Prostate gland (tissue), 2 donors: ENCODE measurements around the gene TLX1. TPM values are rescaled to one million over a fixed set of nuclear protein-coding genes. Genes with fewer than 3 reads are reported as not detected.

Experiments
- DNase-seq: peaks from one replicate; pipeline ENCODE4 v3.0.0-alpha.2; 2019; ENCODE audit warnings: low spot score
- H3K27ac ChIP-seq, 2 donors: fragments of 200-600 bp; sonication (generic); 2 replicates each; pipeline ENCODE4 v1.5.1; 2017 to 2019
- H3K27me3 ChIP-seq: fragments of 200-600 bp; sonication (generic); replicated peaks from 2 replicates; pipeline ENCODE4 v1.5.1; 2019; ENCODE audit not compliant: insufficient read depth
- H3K36me3 ChIP-seq, 2 donors: fragments of 200-600 bp; sonication (generic); 1 replicate in 1 of 2; 2 replicates in 1 of 2; pipeline versions ENCODE4 v1.5.1 to v1.8.1; 2017 to 2019
- H3K4me1 ChIP-seq: fragments of 200-600 bp; sonication (generic); replicated peaks from 2 replicates; pipeline ENCODE4 v1.5.1; 2019
- H3K4me3 ChIP-seq, 2 donors: fragments of 200-600 bp; sonication (generic); 2 replicates each; pipeline ENCODE4 v1.5.1; 2017 to 2019
- H3K9me3 ChIP-seq: fragments of 200-600 bp; sonication (generic); 2 replicates; pipeline ENCODE4 v1.5.1; 2017
- POLR2A ChIP-seq: fragments of 450-650 bp; IDR thresholded peaks from one replicate; pipeline ENCODE4 v1.6.1; 2016; ENCODE audit warnings: antibody characterized with exemption, mild to moderate bottlenecking
- POLR2AphosphoS5 ChIP-seq: sonication (generic); formaldehyde crosslinking; IDR thresholded peaks from one replicate; pipeline ENCODE4 v1.6.1; 2017; ENCODE audit warnings: antibody characterized with exemption
- WGBS: methylation state at CpG from one replicate; pipeline ENCODE4 v1.1.5; 2018; 5-methylcytosine and 5-hydroxymethylcytosine counted together
- intact Hi-C: fragments of 100-400 bp; cut with DNase I; formaldehyde crosslinking; loops from one replicate; pipeline ENCODE4 v1.14.2; 2022
- total RNA-seq, 2 donors: library from RNA; depleted of rRNA; stranded (reverse); fragments of >200 nt; gene quantifications; one replicate each; pipeline ENCODE4 v1.1.0, GENCODE V29; 2016
- TF ChIP-seq, protein P1 (sequence below), 4 experiments: fragments of 200-600 bp in 2 of 4; fragments of 450-650 bp in 2 of 4; sonication (generic) in 2 of 4; IDR thresholded peaks; 1 replicate in 3 of 4; 2 replicates in 1 of 4; pipeline ENCODE4 v1.5.1; 2016 to 2019; ENCODE audit warnings: antibody characterized with exemption in 4 of 4, mild to moderate bottlenecking in 2 of 4, moderate library complexity in 2 of 4

The TLX1 gene
- total RNA-seq, 2 donors from 2014 or later, result 0.05 to 0.34 TPM

DNA sequence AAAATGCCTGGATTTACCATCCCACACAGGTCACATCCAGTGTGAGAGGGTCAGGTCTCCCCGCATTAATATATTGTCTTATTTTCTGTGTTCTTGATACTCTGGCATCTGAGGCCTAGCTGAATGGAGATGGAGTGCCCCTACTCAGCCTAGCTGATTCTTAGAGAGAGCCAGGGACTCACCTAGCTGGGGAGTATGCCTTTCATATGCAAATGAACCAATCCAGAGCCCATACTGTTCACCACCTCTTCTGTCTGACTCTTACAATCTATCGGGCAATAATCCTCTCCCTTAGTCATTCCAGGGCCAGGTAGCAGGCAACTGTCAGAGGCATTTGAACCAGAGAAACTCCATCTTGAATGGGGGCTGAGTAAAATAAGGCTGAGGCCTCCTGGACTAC lies 51.8 kb downstream of the TLX1 start:
- DNase-seq, result no peak
- intact Hi-C loops, result no loop called here
- no peak overlapping the region for H3K27ac ChIP-seq
- no peaks in the 10 kb centered on the region for H3K36me3 ChIP-seq
- no peaks in the 10 kb centered on the region for H3K4me1 ChIP-seq
- H3K27me3 ChIP-seq, result peaks cover 4% of the 10 kb centered on the region
- H3K4me3 ChIP-seq, result no peak overlapping the region
- TF ChIP-seq, protein P1, sequence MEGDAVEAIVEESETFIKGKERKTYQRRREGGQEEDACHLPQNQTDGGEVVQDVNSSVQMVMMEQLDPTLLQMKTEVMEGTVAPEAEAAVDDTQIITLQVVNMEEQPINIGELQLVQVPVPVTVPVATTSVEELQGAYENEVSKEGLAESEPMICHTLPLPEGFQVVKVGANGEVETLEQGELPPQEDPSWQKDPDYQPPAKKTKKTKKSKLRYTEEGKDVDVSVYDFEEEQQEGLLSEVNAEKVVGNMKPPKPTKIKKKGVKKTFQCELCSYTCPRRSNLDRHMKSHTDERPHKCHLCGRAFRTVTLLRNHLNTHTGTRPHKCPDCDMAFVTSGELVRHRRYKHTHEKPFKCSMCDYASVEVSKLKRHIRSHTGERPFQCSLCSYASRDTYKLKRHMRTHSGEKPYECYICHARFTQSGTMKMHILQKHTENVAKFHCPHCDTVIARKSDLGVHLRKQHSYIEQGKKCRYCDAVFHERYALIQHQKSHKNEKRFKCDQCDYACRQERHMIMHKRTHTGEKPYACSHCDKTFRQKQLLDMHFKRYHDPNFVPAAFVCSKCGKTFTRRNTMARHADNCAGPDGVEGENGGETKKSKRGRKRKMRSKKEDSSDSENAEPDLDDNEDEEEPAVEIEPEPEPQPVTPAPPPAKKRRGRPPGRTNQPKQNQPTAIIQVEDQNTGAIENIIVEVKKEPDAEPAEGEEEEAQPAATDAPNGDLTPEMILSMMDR (IDR thresholded peaks at IDR 0.05), result no peak
- TF ChIP-seq POLR2AphosphoS5 (no peak), POLR2A (no peak)
- H3K9me3 ChIP-seq, result no peaks in the 10 kb centered on the region
- WGBS, result 86% methylated on average over 2 of the region's 2 CpGs

DNA sequence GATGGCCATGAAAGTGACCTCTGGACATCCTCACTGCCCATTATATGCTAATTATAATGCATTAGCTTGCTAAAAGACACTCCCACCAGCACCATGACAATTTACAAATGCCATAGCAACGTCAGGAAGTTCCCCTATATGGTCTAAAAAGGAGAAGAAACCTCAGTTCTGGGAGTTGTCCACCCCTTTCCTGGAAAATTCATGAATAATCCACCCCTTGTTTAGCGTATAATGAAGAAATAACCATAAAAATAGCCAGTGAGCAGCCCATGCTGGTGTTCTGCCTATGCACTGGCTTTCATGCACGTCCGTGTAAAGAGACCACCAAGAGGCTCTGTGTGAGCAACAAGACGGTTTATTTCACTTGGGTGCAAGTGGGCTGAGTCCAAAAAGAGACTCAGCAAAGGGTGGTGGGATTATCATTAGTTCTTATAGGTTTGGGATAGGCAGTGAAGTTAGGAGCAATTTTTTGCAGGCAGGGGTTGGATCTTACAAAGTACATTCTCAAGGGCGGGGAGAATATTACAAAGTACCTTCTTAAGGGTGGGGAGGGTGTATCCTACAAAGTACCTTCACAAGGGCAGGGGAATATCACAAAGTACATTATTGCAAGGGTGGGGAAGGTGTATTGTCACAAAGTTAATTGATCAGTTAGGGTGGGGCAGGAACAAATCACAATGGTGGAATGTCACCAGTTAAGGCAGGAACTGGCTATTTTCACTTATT lies 52.5 kb downstream of the TLX1 start:
- DNase-seq, result no peak
- WGBS, result 78% methylated on average over 6 of the region's 6 CpGs
- Histone ChIP-seq H3K27ac (no peak overlapping the region), H3K9me3 (no peaks in the 10 kb centered on the region), H3K4me3 (no peak overlapping the region), H3K36me3 (no peaks in the 10 kb centered on the region), H3K27me3 (peaks cover 4% of the 10 kb centered on the region), H3K4me1 (no peaks in the 10 kb centered on the region)
- TF ChIP-seq POLR2AphosphoS5 (no peak), POLR2A (no peak)
- TF ChIP-seq, protein P1 (IDR thresholded peaks at IDR 0.05), result no peak
- intact Hi-C loops, result no loop called here

Other genes starting within 250 kb of the TLX1 start
- 10 to 100 TPM; 25.3 to 77.8 TPM for gene SLF2, start 218.3 kb upstream of the TLX1 start, total RNA-seq
- 10 to 100 TPM; 24.2 to 31.0 TPM for gene SEMA4G, start 161.8 kb upstream of the TLX1 start, total RNA-seq
- gene MRPL43, start 143.8 kb upstream of the TLX1 start, total RNA-seq, result 100 to 1,000 TPM in 1 of 2 donors, 10 to 100 TPM in 1; 98.3 to 119 TPM
- gene TWNK, start 143.8 kb upstream of the TLX1 start, total RNA-seq, result 10 to 100 TPM in 1 of 2 donors, 1 to 10 TPM in 1; 9.7 to 17.3 TPM
- 100 to 1,000 TPM; 108 to 189 TPM for gene LZTS2, start 131.5 kb upstream of the TLX1 start, total RNA-seq
- 1 to 10 TPM in 1 of 2 donors, under 1 TPM in 1; 0.82 to 1.5 TPM for gene PDZD7, start 100.2 kb upstream of the TLX1 start, total RNA-seq
- 10 to 100 TPM; 20.7 to 65.4 TPM for gene SFXN3, start 100.1 kb upstream of the TLX1 start, total RNA-seq
- 10 to 100 TPM in 1 of 2 donors, 1 to 10 TPM in 1; 9.8 to 24.4 TPM for gene KAZALD1, start 69.3 kb upstream of the TLX1 start, total RNA-seq
- not detected for gene LBX1, start 98.2 kb downstream of the TLX1 start, total RNA-seq
- 10 to 100 TPM; 16.0 to 25.4 TPM for gene BTRC, start 222.9 kb downstream of the TLX1 start, total RNA-seq